ENCODE results near the gene CCDC197.

CCDC197 gene

GRCh38 chr14:94046696-94047250 lies 49.7 kb downstream of the CCDC197 start:
- H3K27me3 ChIP-seq, result no peaks in the 10 kb centered on the region
- TF ChIP-seq Cebpa-rat (IDR thresholded peaks at IDR 0.05), result no peak
- H3K4me3 ChIP-seq, result no peak overlapping the region
- H3K9me3 ChIP-seq (replicated peaks in 1 of 11), result no peaks in the 10 kb centered on the region
- no peak overlapping the region for H3K27ac ChIP-seq
- peaks cover 3 to 92% (median 49%) of the 10 kb centered on the region in 11 experiments; a peak in 19 of 22 replicates for H4K20me1 ChIP-seq
- peaks cover 0 to 3% (median 0%) of the 10 kb centered on the region in 10 experiments; a peak in 1 of 20 replicates for H3K4me1 ChIP-seq
- H3K9ac ChIP-seq, result no peak overlapping the region
- peaks cover 74 to 90% (median 82%) of the 10 kb centered on the region in 11 experiments for H3K36me3 ChIP-seq
- H3K4me2 ChIP-seq, result no peak overlapping the region

GRCh38 chr14:94047581-94047980 lies 50.5 kb downstream of the CCDC197 start:
- H3K4me1 ChIP-seq, result peaks cover 0 to 11% (median 0%) of the 10 kb centered on the region in 10 experiments; a peak in 2 of 20 replicates
- peaks cover 82 to 98% (median 91%) of the 10 kb centered on the region in 11 experiments for H3K36me3 ChIP-seq

GRCh38 chr14:94048691-94049624 lies 51.9 kb downstream of the CCDC197 start:
- H3K9ac ChIP-seq, result no peak overlapping the region
- H3K27ac ChIP-seq, result no peak overlapping the region
- peaks cover 0 to 19% (median 0%) of the 10 kb centered on the region in 10 experiments; a peak in 2 of 20 replicates for H3K4me1 ChIP-seq
- no peak for TF ChIP-seq Cebpa-rat (IDR thresholded peaks at IDR 0.05)
- no peaks in the 10 kb centered on the region for H3K27me3 ChIP-seq
- no peaks in the 10 kb centered on the region for H3K9me3 ChIP-seq (replicated peaks in 1 of 11)
- no peak overlapping the region for H3K4me2 ChIP-seq
- no peak overlapping the region for H3K4me3 ChIP-seq
- H3K36me3 ChIP-seq, result peaks cover 92 to 100% (median 100%) of the 10 kb centered on the region in 11 experiments
- peaks cover 7 to 91% (median 46%) of the 10 kb centered on the region in 11 experiments; a peak in 19 of 22 replicates for H4K20me1 ChIP-seq

More at GRCh38 chr14:94047581-94047980, 50.5 kb downstream of the CCDC197 start:
- TF ChIP-seq Cebpa-rat (IDR thresholded peaks at IDR 0.05), result no peak
- H3K9ac ChIP-seq, result no peak overlapping the region
- no peaks in the 10 kb centered on the region for H3K9me3 ChIP-seq (replicated peaks in 1 of 11)
- H3K27ac ChIP-seq, result no peak overlapping the region
- no peak overlapping the region for H3K4me3 ChIP-seq
- no peak overlapping the region for H3K4me2 ChIP-seq
- H4K20me1 ChIP-seq, result peaks cover 7 to 91% (median 47%) of the 10 kb centered on the region in 11 experiments; a peak in 19 of 22 replicates
- no peaks in the 10 kb centered on the region for H3K27me3 ChIP-seq

- H3K27me3 ChIP-seq, result no peaks in the 10 kb centered on the region
- TF ChIP-seq Cebpa-rat (IDR thresholded peaks at IDR 0.05), result no peak
- no peak overlapping the region for H3K4me3 ChIP-seq
- H4K20me1 ChIP-seq, result peaks cover 7 to 91% (median 50%) of the 10 kb centered on the region in 11 experiments; a peak in 19 of 22 replicates
- peaks cover 95 to 100% (median 100%) of the 10 kb centered on the region in 11 experiments for H3K36me3 ChIP-seq
- H3K9me3 ChIP-seq (replicated peaks in 1 of 11), result no peaks in the 10 kb centered on the region
- peaks cover 0 to 19% (median 0%) of the 10 kb centered on the region in 10 experiments; a peak in 2 of 20 replicates for H3K4me1 ChIP-seq
- no peak overlapping the region for H3K4me2 ChIP-seq
- H3K27ac ChIP-seq, result no peak overlapping the region
- no peak overlapping the region for H3K9ac ChIP-seq
Measured at GRCh38 chr14:94049625-94050023, 52.5 kb downstream of the CCDC197 start.

GRCh38 chr14:94050231-94050880 lies 53.3 kb downstream of the CCDC197 start:
- Histone ChIP-seq H3K36me3 (peaks cover 98 to 100% (median 100%) of the 10 kb centered on the region in 11 experiments), H3K27ac (no peak overlapping the region)

GRCh38 chr14:94051115-94051514 lies 54.0 kb downstream of the CCDC197 start:
- Histone ChIP-seq H4K20me1 (peaks cover 19 to 91% (median 51%) of the 10 kb centered on the region in 11 experiments; a peak in 20 of 22 replicates), H3K36me3 (peaks cover 98 to 100% (median 100%) of the 10 kb centered on the region in 11 experiments), H3K9ac (no peak overlapping the region), H3K4me2 (no peak overlapping the region), H3K9me3 (replicated peaks in 1 of 11) (no peaks in the 10 kb centered on the region), H3K27me3 (no peaks in the 10 kb centered on the region), H3K4me1 (peaks cover 0 to 21% (median 7%) of the 10 kb centered on the region in 10 experiments; a peak in 17 of 20 replicates), H3K4me3 (no peak overlapping the region), H3K27ac (no peak overlapping the region)
- no peak for TF ChIP-seq Cebpa-rat (IDR thresholded peaks at IDR 0.05)

More at GRCh38 chr14:94050231-94050880, 53.3 kb downstream of the CCDC197 start:
- Histone ChIP-seq H3K4me1 (peaks cover 0 to 19% (median 0%) of the 10 kb centered on the region in 10 experiments; a peak in 3 of 20 replicates), H3K4me3 (no peak overlapping the region), H3K9ac (no peak overlapping the region), H3K9me3 (replicated peaks in 1 of 11) (no peaks in the 10 kb centered on the region), H3K4me2 (no peak overlapping the region), H3K27me3 (no peaks in the 10 kb centered on the region), H4K20me1 (peaks cover 12 to 91% (median 49%) of the 10 kb centered on the region in 11 experiments; a peak in 20 of 22 replicates)
- TF ChIP-seq Cebpa-rat (IDR thresholded peaks at IDR 0.05), result no peak

GRCh38 chr14:94051779-94052178 lies 54.7 kb downstream of the CCDC197 start:
- H3K9ac ChIP-seq, result no peak overlapping the region
- H3K4me2 ChIP-seq, result no peak overlapping the region
- TF ChIP-seq Cebpa-rat (IDR thresholded peaks at IDR 0.05), result no peak
- H3K36me3 ChIP-seq, result peaks cover 97 to 100% (median 99%) of the 10 kb centered on the region in 11 experiments
- no peaks in the 10 kb centered on the region for H3K9me3 ChIP-seq (replicated peaks in 1 of 11)
- H3K27ac ChIP-seq, result no peak overlapping the region
- H3K4me3 ChIP-seq, result no peak overlapping the region
- H3K27me3 ChIP-seq, result no peaks in the 10 kb centered on the region
- peaks cover 25 to 92% (median 58%) of the 10 kb centered on the region in 11 experiments; a peak in 21 of 22 replicates for H4K20me1 ChIP-seq
- peaks cover under 1 to 28% (median 14%) of the 10 kb centered on the region in 10 experiments for H3K4me1 ChIP-seq

GRCh38 chr14:94052199-94052598 lies 55.1 kb downstream of the CCDC197 start:
- peaks cover 96 to 100% (median 98%) of the 10 kb centered on the region in 11 experiments for H3K36me3 ChIP-seq

More at GRCh38 chr14:94052199-94052598, 55.1 kb downstream of the CCDC197 start:
- Histone ChIP-seq H3K9ac (no peak overlapping the region), H3K4me3 (no peak overlapping the region), H3K4me1 (peaks cover 5 to 32% (median 18%) of the 10 kb centered on the region in 10 experiments), H4K20me1 (peaks cover 29 to 92% (median 62%) of the 10 kb centered on the region in 11 experiments; a peak in 21 of 22 replicates), H3K4me2 (no peak overlapping the region; a peak in 1 of 22 replicates), H3K27me3 (no peaks in the 10 kb centered on the region), H3K27ac (0 out of 22 replicates have a peak overlapping the region, but pooled peaks of 1 of the 11 experiments have one; percentile 19), H3K9me3 (replicated peaks in 1 of 11) (no peaks in the 10 kb centered on the region)
- TF ChIP-seq Cebpa-rat (IDR thresholded peaks at IDR 0.05), result no peak
